ENCODE data around the gene FBXW2.
A peak's percentile ranks its signal among the peaks of the same experiment; 100 is the strongest.

Gene FBXW2

GRCh38 chr9:120713257-120714087 lies 79.7 kb downstream of the FBXW2 start:
- WGBS, 2 donors (ENCODE audit: extremely low coverage in 2 of 2, insufficient read length in 2 of 2, insufficient replicate concordance in 1 of 2) = no CpG with 5 or more reads among the region's 50 CpGs
- Histone ChIP-seq H3K4ac (ENCODE audit: low read length) (no peak overlapping the region), H3K9ac (ENCODE audit: low read depth, low read length, poor library complexity) (peak overlapping the region; percentile 92), H3K18ac (ENCODE audit: low read length) (peak overlapping the region; percentile 73), H2BK15ac (ENCODE audit: low read length) (no peak overlapping the region), H2BK5ac (ENCODE audit: low read length) (peak overlapping the region; percentile 71), H3K23ac (ENCODE audit: low read depth, low read length, poor library complexity) (peak overlapping the region; percentile 90), H3K79me1 (ENCODE audit: low read depth, low read length) (peaks cover 10% of the 10 kb centered on the region), H3K27me3 (ENCODE audit: control insufficient read depth in 3 of 3, insufficient read depth in 3 of 3, low read depth in 1 of 3, low read length in 3 of 3) (no peaks in the 10 kb centered on the region), H2BK120ac (ENCODE audit: low read depth, low read length) (no peak overlapping the region), H4K91ac (ENCODE audit: low read depth, low read length, poor library complexity) (no peak overlapping the region), H3K4me1 (ENCODE audit: control insufficient read depth in 2 of 2, insufficient read depth in 1 of 2, low read depth in 1 of 2, low read length in 2 of 2) (peaks cover 13 to 15% of the 10 kb centered on the region in 2 donors), H2BK12ac (ENCODE audit: low read length) (peak overlapping the region; percentile 68), H3K9me3 (replicated peaks in 1 of 2; ENCODE audit: control insufficient read depth in 2 of 2, insufficient read depth in 1 of 2, low read depth in 1 of 2, low read length in 2 of 2) (peaks cover 0 to 2% of the 10 kb centered on the region in 2 donors), H2AK5ac (ENCODE audit: low read depth, low read length) (peak overlapping the region; percentile 57), H4K8ac (ENCODE audit: low read depth, low read length) (no peak overlapping the region), H2AFZ (ENCODE audit: low read length) (peak overlapping the region; percentile 95), H3K4me3 (ENCODE audit: low read length in 2 of 2) (peak overlapping the region; percentile 70 to 89), H3K4me2 (ENCODE audit: insufficient read depth, low read length, poor library complexity, severe bottlenecking) (peak overlapping the region; percentile 85), H3K14ac (ENCODE audit: low read length) (peak overlapping the region; percentile 90), H3K27ac (replicated peaks; ENCODE audit: low read length) (no peak overlapping the region), H3K36me3 (replicated peaks in 1 of 2; ENCODE audit: control insufficient read depth in 2 of 2, insufficient read depth in 2 of 2, low read length in 2 of 2) (peaks cover 0 to 11% of the 10 kb centered on the region in 2 donors)
- DNase-seq (ENCODE audit: low spot score) = no peak

DNA sequence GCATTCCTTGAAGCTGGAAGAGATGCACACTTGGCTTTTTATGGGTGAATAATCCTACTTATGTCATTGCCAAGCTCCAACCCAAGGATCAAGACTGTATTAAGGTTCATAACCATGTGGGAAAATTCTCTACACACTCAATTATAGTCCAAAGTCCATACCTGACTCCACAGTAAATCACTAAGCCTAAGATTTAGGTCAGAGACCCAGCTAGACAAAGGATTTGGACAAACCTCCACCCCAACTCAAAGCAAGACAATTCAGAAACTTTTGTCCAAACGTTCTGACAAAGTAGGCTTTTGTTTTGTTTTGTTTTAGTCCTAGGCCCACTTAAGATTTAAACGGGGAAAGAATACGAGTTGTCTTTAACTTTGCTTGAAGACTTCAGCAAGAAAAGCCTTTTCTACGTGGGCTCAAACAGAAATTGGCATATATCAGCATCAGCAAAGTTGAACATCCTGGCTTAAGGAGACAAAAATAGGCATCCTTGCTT lies 80.6 kb downstream of the FBXW2 start:
- Histone ChIP-seq H3K4me3 (ENCODE audit: low read length in 2 of 2) (peak overlapping the region in 1 of 2 donors; percentile 70), H3K4me1 (ENCODE audit: control insufficient read depth in 2 of 2, insufficient read depth in 1 of 2, low read depth in 1 of 2, low read length in 2 of 2) (peaks cover 13 to 15% of the 10 kb centered on the region in 2 donors), H3K36me3 (replicated peaks in 1 of 2; ENCODE audit: control insufficient read depth in 2 of 2, insufficient read depth in 2 of 2, low read length in 2 of 2) (peaks cover 0 to 13% of the 10 kb centered on the region in 2 donors), H3K9ac (ENCODE audit: low read depth, low read length, poor library complexity) (no peak overlapping the region), H2BK15ac (ENCODE audit: low read length) (no peak overlapping the region), H2AK5ac (ENCODE audit: low read depth, low read length) (no peak overlapping the region), H3K9me3 (replicated peaks in 1 of 2; ENCODE audit: control insufficient read depth in 2 of 2, insufficient read depth in 1 of 2, low read depth in 1 of 2, low read length in 2 of 2) (peaks cover 0 to 2% of the 10 kb centered on the region in 2 donors), H4K8ac (ENCODE audit: low read depth, low read length) (no peak overlapping the region), H3K4me2 (ENCODE audit: insufficient read depth, low read length, poor library complexity, severe bottlenecking) (peak overlapping the region; percentile 85), H3K14ac (ENCODE audit: low read length) (no peak overlapping the region), H2AFZ (ENCODE audit: low read length) (no peak overlapping the region), H2BK120ac (ENCODE audit: low read depth, low read length) (no peak overlapping the region), H3K23ac (ENCODE audit: low read depth, low read length, poor library complexity) (no peak overlapping the region), H3K4ac (ENCODE audit: low read length) (no peak overlapping the region), H2BK12ac (ENCODE audit: low read length) (no peak overlapping the region), H3K79me1 (ENCODE audit: low read depth, low read length) (peaks cover 10% of the 10 kb centered on the region), H3K27me3 (ENCODE audit: control insufficient read depth in 3 of 3, insufficient read depth in 3 of 3, low read depth in 1 of 3, low read length in 3 of 3) (no peaks in the 10 kb centered on the region), H2BK5ac (ENCODE audit: low read length) (no peak overlapping the region), H3K27ac (replicated peaks; ENCODE audit: low read length) (no peak overlapping the region), H3K18ac (ENCODE audit: low read length) (no peak overlapping the region), H4K91ac (ENCODE audit: low read depth, low read length, poor library complexity) (no peak overlapping the region)
- WGBS, 2 donors (ENCODE audit: extremely low coverage in 2 of 2, insufficient read length in 2 of 2, insufficient replicate concordance in 1 of 2) = no CpG with 5 or more reads among the region's 4 CpGs
- DNase-seq (ENCODE audit: low spot score) = no peak

DNA sequence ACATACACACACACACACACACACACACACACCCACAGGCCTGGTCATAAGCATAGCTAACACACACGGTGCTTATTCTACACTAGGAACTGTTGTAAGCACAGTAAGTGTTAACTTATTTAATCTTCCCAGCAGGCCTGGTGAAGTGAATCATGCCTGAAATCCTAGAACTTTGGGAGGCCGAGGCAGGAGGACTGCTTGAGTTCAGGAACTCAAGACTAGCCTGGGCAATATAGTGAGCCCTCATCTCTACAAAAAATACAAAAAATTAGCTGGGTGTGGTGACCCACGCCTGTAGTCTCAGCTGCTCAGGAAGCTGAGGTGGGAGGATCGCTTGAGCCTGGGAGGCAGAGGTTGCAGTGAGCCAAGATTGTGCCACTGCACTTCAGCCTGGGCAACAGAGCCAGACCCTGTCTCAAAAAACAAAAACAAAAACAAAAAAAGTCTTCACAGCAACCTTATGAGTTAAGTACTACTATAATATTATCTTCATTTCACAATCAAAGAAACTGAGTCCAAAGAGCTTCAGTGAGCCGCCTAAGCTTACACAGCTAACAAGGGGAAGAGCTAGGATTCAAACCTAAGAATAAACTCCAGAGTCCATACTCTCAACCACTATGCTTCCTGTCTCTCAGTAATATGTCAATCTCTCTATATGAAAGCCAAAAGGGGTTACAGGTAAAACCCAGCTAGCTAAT lies 81.2 kb downstream of the FBXW2 start:
- H3K4ac ChIP-seq (ENCODE audit: low read length) = no peak overlapping the region
- peak overlapping the region; percentile 26 for H3K4me2 ChIP-seq (ENCODE audit: insufficient read depth, low read length, poor library complexity, severe bottlenecking)
- H4K8ac ChIP-seq (ENCODE audit: low read depth, low read length) = no peak overlapping the region
- H3K27me3 ChIP-seq (ENCODE audit: control insufficient read depth in 3 of 3, insufficient read depth in 3 of 3, low read depth in 1 of 3, low read length in 3 of 3) = no peaks in the 10 kb centered on the region
- H2BK5ac ChIP-seq (ENCODE audit: low read length) = no peak overlapping the region
- DNase-seq (ENCODE audit: low spot score) = no peak
- no peak overlapping the region for H3K14ac ChIP-seq (ENCODE audit: low read length)
- H3K4me1 ChIP-seq (ENCODE audit: control insufficient read depth in 2 of 2, insufficient read depth in 1 of 2, low read depth in 1 of 2, low read length in 2 of 2) = peaks cover 13 to 15% of the 10 kb centered on the region in 2 donors
- no peak overlapping the region for H3K23ac ChIP-seq (ENCODE audit: low read depth, low read length, poor library complexity)
- H3K36me3 ChIP-seq (replicated peaks in 1 of 2; ENCODE audit: control insufficient read depth in 2 of 2, insufficient read depth in 2 of 2, low read length in 2 of 2) = peaks cover 0 to 13% of the 10 kb centered on the region in 2 donors
- WGBS, 2 donors (ENCODE audit: extremely low coverage in 2 of 2, insufficient read length in 2 of 2, insufficient replicate concordance in 1 of 2) = no CpG with 5 or more reads among the region's 5 CpGs
- no peak overlapping the region for H3K9ac ChIP-seq (ENCODE audit: low read depth, low read length, poor library complexity)
- no peak overlapping the region for H2AFZ ChIP-seq (ENCODE audit: low read length)
- H2BK12ac ChIP-seq (ENCODE audit: low read length) = no peak overlapping the region
- H2BK120ac ChIP-seq (ENCODE audit: low read depth, low read length) = no peak overlapping the region
- no peak overlapping the region for H2AK5ac ChIP-seq (ENCODE audit: low read depth, low read length)
- peaks cover 10% of the 10 kb centered on the region for H3K79me1 ChIP-seq (ENCODE audit: low read depth, low read length)
- no peak overlapping the region for H3K18ac ChIP-seq (ENCODE audit: low read length)
- peaks cover 0 to 2% of the 10 kb centered on the region in 2 donors for H3K9me3 ChIP-seq (replicated peaks in 1 of 2; ENCODE audit: control insufficient read depth in 2 of 2, insufficient read depth in 1 of 2, low read depth in 1 of 2, low read length in 2 of 2)
- no peak overlapping the region for H4K91ac ChIP-seq (ENCODE audit: low read depth, low read length, poor library complexity)
- H3K4me3 ChIP-seq (ENCODE audit: low read length in 2 of 2) = peak overlapping the region in 1 of 2 donors; percentile 70
- no peak overlapping the region for H2BK15ac ChIP-seq (ENCODE audit: low read length)
- no peak overlapping the region for H3K27ac ChIP-seq (replicated peaks; ENCODE audit: low read length)

GRCh38 chr9:120711354-120711753 lies 81.9 kb downstream of the FBXW2 start:
- no peak overlapping the region for H4K8ac ChIP-seq (ENCODE audit: low read depth, low read length)
- no peak overlapping the region for H4K91ac ChIP-seq (ENCODE audit: low read depth, low read length, poor library complexity)
- no peak overlapping the region for H3K4ac ChIP-seq (ENCODE audit: low read length)
- no peak overlapping the region for H3K9ac ChIP-seq (ENCODE audit: low read depth, low read length, poor library complexity)
- no peak overlapping the region for H3K14ac ChIP-seq (ENCODE audit: low read length)
- H2BK12ac ChIP-seq (ENCODE audit: low read length) = no peak overlapping the region
- H3K27me3 ChIP-seq (ENCODE audit: control insufficient read depth in 3 of 3, insufficient read depth in 3 of 3, low read depth in 1 of 3, low read length in 3 of 3) = no peaks in the 10 kb centered on the region
- peaks cover 10% of the 10 kb centered on the region for H3K79me1 ChIP-seq (ENCODE audit: low read depth, low read length)
- H3K9me3 ChIP-seq (replicated peaks in 1 of 2; ENCODE audit: control insufficient read depth in 2 of 2, insufficient read depth in 1 of 2, low read depth in 1 of 2, low read length in 2 of 2) = peaks cover 0 to 2% of the 10 kb centered on the region in 2 donors
- no peak overlapping the region for H3K23ac ChIP-seq (ENCODE audit: low read depth, low read length, poor library complexity)
- H2AK5ac ChIP-seq (ENCODE audit: low read depth, low read length) = no peak overlapping the region
- no peak overlapping the region for H2BK15ac ChIP-seq (ENCODE audit: low read length)
- H3K36me3 ChIP-seq (replicated peaks in 1 of 2; ENCODE audit: control insufficient read depth in 2 of 2, insufficient read depth in 2 of 2, low read length in 2 of 2) = peaks cover 0 to 13% of the 10 kb centered on the region in 2 donors
- peaks cover 13 to 15% of the 10 kb centered on the region in 2 donors for H3K4me1 ChIP-seq (ENCODE audit: control insufficient read depth in 2 of 2, insufficient read depth in 1 of 2, low read depth in 1 of 2, low read length in 2 of 2)
- no peak overlapping the region for H3K4me2 ChIP-seq (ENCODE audit: insufficient read depth, low read length, poor library complexity, severe bottlenecking)
- H3K18ac ChIP-seq (ENCODE audit: low read length) = no peak overlapping the region
- no peak for DNase-seq (ENCODE audit: low spot score)
- H2AFZ ChIP-seq (ENCODE audit: low read length) = no peak overlapping the region
- H2BK5ac ChIP-seq (ENCODE audit: low read length) = no peak overlapping the region
- no peak overlapping the region for H3K27ac ChIP-seq (replicated peaks; ENCODE audit: low read length)
- H3K4me3 ChIP-seq (ENCODE audit: low read length in 2 of 2) = no peak overlapping the region
- H2BK120ac ChIP-seq (ENCODE audit: low read depth, low read length) = no peak overlapping the region
